GM19240 (cell line): ENCODE results near the gene ELF4.
"Not testable (repeated sequence)": the region's sequence is repeated elsewhere in the genome, so short reads cannot be mapped to it uniquely, and the experiment has no call there.

Experiments used
- DNase-seq: peaks from one replicate; pipeline ENCODE4 v3.0.0; 2011; ENCODE audit warnings: low spot score; ENCODE audit not compliant: insufficient read length

Gene ELF4

GRCh38 chrX:130115119-130115885 lies 5.0 kb upstream of the ELF4 start:
- not testable (repeated sequence) for DNase-seq

- no peak for DNase-seq
These were observed 3.9 kb upstream of the ELF4 start for GRCh38 chrX:130114141-130114588.

GRCh38 chrX:130111220-130112154 lies 1.2 kb upstream of the ELF4 start:
- DNase-seq = no peak

- no peak for DNase-seq
These were observed 593 bp downstream of the ELF4 start for GRCh38 chrX:130109429-130110378.

GRCh38 chrX:130108647-130109428 lies 1.5 kb downstream of the ELF4 start:
- DNase-seq = no peak

- DNase-seq = no peak
These were observed 4.2 kb downstream of the ELF4 start for GRCh38 chrX:130106071-130106470.

- no peak for DNase-seq
These were observed 5.1 kb downstream of the ELF4 start for GRCh38 chrX:130105244-130105643.

- DNase-seq = no peak
These were observed 6.7 kb downstream of the ELF4 start for GRCh38 chrX:130103605-130104004.

GRCh38 chrX:130100180-130100579 lies 10.1 kb downstream of the ELF4 start:
- DNase-seq = no peak

GRCh38 chrX:130098210-130098552 lies 12.1 kb downstream of the ELF4 start:
- DNase-seq = no peak

- DNase-seq = no peak
These were observed 12.6 kb downstream of the ELF4 start for GRCh38 chrX:130097507-130098209.

GRCh38 chrX:130095249-130096030 lies 14.9 kb downstream of the ELF4 start:
- no peak for DNase-seq

GRCh38 chrX:130094696-130095095 lies 15.6 kb downstream of the ELF4 start:
- no peak for DNase-seq

GRCh38 chrX:130093271-130093670 lies 17.0 kb downstream of the ELF4 start:
- DNase-seq = no peak

GRCh38 chrX:130091980-130092522 lies 18.2 kb downstream of the ELF4 start:
- DNase-seq = peak; percentile 81

- no peak for DNase-seq
These were observed 19.9 kb downstream of the ELF4 start for GRCh38 chrX:130090364-130090763.

- no peak for DNase-seq
These were observed 23.7 kb downstream of the ELF4 start for GRCh38 chrX:130086447-130087206.
